HG03342 (cell line): Measurements from ENCODE around the gene TMEM80.

Source experiments
- ATAC-seq: cut with Tn5 transposase; IDR thresholded peaks from one replicate; pipeline ENCODE4 v1.9.1; 2021; ENCODE audit warnings: mild to moderate bottlenecking, moderate library complexity; ENCODE audit not compliant: unreplicated experiment

Gene TMEM80

DNA sequence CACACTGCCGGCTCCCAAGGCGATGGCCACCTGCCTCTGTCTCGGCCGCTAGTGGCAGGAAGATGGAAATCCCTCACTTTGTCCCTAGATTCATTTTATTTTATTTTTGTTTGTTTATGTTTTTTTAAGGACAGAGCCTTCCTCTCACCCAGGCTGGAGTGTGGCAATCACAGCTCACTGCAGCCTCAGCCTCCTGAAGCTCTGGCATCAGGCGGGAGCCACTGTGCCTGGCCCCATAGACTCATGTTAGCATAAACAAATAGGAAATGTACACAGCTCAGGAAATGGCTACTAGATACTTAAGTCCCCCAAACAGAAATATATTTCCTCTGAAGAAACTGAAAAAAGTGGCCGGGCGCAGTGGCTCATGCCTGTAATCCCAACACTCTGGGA is 3.5 kb downstream of the TMEM80 start:
- ATAC-seq = no peak

- no peak for ATAC-seq
Observed at GRCh38 chr11:699753-700152, 4.1 kb downstream of the TMEM80 start.

- no peak for ATAC-seq
Observed at GRCh38 chr11:701741-702461, 6.3 kb downstream of the TMEM80 start.

GRCh38 chr11:702462-703461 is 7.1 kb downstream of the TMEM80 start:
- no peak for ATAC-seq

- ATAC-seq = no peak
Observed at GRCh38 chr11:703506-703905, 7.9 kb downstream of the TMEM80 start.

GRCh38 chr11:704228-704674 is 8.6 kb downstream of the TMEM80 start:
- ATAC-seq = no peak

DNA sequence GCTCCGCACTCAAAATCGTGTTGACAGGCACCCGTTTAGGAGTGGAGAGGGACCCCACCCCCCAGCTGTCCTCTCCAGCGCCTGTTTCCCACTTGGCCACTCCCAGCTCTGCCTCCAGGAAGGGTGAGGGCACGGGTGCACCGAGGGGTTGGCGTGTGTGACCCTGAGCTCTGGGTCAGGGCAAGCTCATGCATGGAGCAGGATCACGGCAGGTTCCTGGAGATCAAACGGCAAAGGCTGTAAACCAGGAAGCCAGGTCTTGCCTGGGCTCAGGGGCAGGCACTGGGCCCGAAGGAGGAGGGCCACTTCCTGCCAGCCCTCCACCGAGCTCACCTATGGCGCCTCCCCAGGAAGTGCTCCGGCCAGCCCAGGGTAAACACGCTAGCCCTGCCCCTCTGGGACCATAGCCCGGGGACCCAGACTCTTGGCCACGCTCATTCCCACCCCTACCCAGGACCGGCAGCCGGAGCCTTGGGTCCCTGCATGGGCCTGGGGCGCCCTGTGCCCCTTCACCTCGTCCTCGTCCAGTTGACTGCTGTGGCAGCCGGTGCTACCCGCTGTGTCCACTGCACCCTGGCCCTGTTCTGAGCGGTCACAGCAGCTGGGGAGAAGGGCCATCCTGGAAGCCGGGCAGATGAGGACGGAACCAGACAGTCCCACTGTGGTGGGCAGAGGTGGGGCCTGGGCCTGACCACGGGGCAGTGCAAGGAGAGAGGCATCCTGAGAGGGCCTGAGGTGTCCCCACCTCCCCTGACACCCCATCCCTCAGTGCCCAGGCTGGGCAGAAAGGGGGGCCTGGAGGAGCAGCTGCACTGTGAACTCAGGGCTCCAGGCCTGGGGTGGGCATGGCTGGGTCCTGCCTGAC is 9.4 kb downstream of the TMEM80 start:
- ATAC-seq = no peak

- no peak for ATAC-seq
Observed at GRCh38 chr11:705646-706438, 10.2 kb downstream of the TMEM80 start, which contains the start of gene EPS8L2. Gene EPS8L2, plus strand, starts transcription at chr11:706231. Its CDS starts 3,177 bp downstream, at chr11:709408.

DNA sequence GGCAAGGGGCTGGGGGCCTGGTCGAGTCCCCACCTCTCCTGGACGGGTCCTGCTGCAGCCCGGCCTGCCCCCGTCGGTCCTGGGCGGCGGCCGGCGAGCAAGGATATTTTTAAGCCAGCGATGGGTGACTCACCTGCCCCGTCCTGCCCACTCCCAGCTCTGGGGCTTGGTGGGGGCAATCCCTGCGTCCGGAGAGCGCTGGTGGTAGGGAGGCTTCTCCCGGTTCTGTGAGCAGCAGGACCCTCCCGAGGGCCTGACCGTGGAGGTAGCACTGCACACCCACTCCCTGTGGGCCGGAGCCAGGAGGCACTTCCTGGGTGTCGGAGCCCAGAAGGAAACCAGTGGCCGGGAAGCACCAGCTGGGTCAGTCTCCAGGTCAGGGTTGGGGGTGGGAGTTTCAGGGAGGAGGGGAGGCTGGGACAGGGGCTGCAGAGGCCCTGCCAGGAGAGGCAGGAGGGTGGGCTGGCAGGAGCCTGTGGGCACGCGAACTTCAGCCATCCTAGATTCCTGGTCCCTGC is 10.9 kb downstream of the TMEM80 start:
- no peak for ATAC-seq

DNA sequence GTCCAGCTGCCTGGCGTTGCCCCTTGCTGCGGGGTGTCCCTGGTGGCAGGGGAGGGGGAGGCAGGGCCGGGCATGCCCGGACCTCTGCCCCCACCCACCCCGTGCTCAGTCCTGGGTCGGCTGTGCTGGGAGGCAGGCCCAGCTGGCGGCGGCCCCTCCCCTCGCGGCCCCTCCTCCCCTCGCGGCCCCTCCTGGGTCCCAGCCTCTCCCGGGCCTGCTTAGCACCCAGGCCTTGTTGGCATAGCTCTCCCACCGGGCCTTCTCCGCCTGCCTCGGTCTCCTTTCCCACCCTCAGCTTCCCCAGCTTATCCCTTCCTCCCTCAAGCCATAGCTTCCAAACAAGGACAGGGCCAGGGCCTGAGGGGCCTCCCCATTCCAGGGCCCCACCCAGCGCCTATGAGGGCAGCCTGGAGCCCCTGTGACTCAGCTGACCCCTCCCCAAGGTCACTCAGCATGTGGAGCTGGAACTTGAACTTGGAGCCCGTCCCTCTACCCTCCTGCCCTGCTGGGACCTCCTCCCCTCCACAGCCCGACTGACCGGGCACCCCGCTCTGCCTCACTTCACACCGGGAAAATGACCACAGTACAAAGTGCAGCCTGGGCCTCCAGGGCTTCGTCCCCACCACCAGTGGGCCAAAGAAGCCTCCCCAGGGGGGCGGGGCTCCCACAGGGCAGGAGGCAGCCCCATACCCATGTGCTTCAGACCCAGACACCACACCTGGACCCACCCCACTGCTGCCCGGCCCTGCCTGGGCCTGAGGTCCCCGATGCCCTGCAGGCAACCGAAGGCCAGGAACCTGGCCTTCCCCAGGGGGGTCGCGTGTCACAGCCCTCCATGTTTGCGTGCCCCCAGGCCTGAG is 11.6 kb downstream of the TMEM80 start:
- ATAC-seq = no peak

GRCh38 chr11:707817-708420 is 12.3 kb downstream of the TMEM80 start:
- ATAC-seq = no peak

GRCh38 chr11:708511-708910 is 12.9 kb downstream of the TMEM80 start:
- ATAC-seq = no peak

DNA sequence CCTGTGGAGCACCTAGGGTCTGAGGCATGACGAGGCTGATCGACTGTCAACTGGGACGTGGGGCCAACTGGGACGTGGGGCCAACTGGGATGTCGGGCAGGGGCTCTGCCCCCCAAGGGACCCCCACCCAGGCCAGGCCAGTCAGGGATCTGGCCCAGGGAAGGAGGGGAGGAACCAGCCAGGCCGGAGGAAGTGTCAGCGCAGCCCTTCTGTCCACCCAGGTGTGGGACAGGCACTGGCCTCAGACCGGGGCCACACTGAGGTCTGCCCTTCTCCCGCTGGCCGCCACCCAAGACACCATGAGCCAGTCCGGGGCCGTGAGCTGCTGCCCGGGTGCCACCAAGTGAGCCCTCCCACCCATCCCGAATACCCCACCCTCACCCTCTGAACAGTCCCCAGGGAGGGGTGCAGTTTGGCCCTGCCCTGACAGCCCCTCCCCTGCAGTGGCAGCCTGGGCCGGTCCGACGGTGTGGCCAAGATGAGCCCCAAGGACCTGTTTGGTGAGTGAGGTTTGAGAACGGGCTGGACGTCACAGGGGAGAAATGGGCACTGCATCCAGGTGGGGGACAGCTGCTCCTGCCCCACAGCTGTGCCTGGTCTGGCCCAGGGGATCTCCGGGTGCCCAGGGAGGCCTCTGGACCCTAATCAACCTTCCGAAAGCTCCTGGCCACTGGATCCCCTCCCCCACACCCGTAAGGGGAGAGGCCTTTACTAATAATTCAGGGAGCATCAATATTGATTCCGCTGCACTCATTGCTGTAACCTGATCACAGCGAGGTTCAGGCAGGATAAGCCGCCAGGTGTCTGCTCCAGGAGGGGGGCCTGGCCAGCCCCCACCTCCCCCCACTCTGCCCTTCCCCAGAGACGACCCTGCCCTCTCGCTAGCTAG is 13.7 kb downstream of the TMEM80 start:
- no peak for ATAC-seq

DNA sequence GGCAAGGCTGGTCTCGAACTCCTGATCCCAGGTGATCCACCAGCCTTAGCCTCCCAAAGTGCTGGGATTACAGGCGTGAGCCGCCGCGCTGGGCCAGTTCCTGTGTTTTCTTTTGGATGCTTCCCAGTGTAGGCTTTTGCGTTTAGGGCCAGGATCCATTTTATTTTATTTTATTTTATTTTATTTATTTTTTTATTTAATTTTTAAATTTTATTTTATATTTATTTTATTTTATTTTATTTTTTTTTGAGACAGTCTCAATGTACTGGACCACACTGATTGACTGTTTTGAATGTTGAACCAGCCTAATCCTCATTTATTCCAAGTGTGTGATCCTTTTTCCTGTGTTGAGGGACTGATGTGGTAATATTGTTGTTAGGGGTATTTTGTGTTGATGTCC is 18.8 kb downstream of the TMEM80 start:
- ATAC-seq = no peak

DNA sequence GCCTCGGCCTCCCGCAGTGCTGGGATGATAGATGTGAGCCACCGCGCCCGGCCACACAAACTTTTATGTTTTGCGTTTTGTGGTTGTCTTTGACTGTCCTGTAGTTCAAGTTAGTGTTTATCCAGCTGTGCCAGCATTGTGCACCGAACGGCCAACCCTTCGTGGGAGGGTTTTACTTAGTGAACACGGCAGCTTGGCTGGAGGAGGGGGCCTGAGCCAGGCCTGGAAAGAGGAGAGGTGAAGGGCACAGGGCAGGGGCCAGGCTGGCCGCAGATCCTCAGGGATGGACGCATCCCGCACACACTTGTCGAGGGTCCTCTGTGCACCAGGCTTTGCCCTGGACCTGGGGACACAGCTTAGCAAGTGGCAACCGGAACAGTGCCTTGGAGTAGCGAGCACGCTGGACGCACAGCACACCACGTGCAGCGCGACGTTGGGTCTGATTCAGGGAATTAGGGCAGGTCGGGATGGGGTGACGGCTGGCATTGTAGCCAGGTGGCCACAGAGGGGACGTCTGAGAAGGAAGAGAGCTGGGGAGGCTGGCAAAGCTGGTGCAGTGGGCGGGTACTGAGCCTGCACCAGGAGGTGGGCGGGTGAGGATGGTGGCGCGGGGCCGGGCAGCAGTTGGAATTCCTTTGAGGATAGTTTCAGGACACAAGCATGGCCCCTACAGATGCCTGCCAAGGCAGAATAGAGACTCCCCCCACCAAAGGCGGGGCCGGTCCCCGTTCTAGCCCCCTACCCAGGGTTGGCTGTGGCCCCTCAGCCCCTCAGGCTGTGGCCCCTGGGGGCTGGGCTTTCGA is 23.8 kb downstream of the TMEM80 start:
- ATAC-seq = no peak

DNA sequence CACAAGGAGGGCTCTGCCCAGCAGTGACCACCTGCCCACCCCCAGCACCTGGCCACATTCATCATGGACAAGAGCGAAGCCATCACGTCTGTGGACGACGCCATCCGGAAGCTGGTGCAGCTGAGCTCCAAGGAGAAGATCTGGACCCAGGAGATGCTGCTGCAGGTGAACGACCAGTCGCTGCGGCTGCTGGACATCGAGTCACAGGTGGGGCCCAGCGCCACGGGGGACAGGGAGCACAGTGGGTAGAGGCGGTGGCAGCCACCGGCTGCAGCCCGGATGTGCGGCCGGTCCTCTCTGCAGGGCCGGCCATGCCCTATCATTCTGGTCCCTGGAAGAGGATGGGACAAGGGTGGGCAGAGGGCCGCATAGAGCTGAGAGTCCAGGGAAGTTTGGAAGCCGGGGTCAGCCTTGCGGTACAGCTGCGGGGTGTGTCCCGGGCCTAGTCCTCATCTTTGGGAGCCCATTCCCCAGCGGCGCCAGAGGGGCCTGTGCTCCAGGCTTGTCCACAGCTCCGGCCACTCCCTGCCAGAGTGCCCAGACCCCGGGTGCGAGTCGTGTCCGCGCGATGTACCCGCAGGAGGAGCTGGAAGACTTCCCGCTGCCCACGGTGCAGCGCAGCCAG is 24.5 kb downstream of the TMEM80 start:
- ATAC-seq = no peak
